ENCODE measurements around the gene PHF21A. TPM values are rescaled to one million over a fixed set of nuclear protein-coding genes. Genes with fewer than 3 reads are reported as not detected.

The PHF21A gene
- total and polyA plus RNA-seq, 10 of the 15 experiments (the other 5 are each of a cell fraction or from before 2014, with no cell fraction given): 2.6 to 37.2 (median 16.0) TPM

DNA sequence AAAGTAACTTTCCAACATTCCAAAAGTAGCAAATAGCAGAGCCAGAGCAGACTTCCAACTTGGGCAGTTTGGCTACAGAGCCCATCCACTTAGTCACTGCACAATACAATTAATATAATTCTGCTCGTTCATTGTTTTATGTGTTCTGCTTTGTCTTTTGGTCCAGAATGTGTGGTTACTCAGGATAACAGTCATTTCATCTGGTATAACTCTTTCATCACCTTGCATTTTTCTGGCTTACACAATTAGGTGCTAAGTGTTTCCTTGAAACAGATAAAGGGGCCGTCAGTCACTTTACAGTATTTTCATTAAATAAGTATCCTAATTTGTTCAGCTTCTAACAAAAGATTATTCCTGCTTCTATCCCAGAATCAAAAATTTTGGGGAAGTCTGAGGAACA is 111.6 kb downstream of the PHF21A start:
- no peaks in the 10 kb centered on the region for H3K79me2 ChIP-seq (ENCODE audit: control insufficient read depth, insufficient read depth, low read length)
- POLR2A ChIA-PET: no interaction called here
- no peak overlapping the region for H2AFZ ChIP-seq (ENCODE audit: control insufficient read depth, low read depth, low read length)
- H3K4me3 ChIP-seq: no peak overlapping the region
- no peak overlapping the region for H3K9ac ChIP-seq (ENCODE audit: control insufficient read depth, insufficient read depth, low read length)
- no peak overlapping the region for H3K4me2 ChIP-seq (ENCODE audit: control insufficient read depth, insufficient read depth)
- 85% methylated on average over 2 of the region's 2 CpGs for WGBS (ENCODE audit: insufficient coverage, insufficient replicate concordance, low lambda C conversion rate, missing lambda C conversion rate)
- CTCF ChIA-PET: interaction anchor here (1.2 kb wide), 1 partner anchor 45 kb away, joined by 3 read pairs; no protein-coding TSS in a partner anchor
- SMC1A ChIA-PET (ENCODE audit: uncharacterized antibody, unreplicated experiment): interaction anchor here (0.8 kb wide), 1 partner anchor 9 kb away, joined by 3 read pairs; no protein-coding TSS in a partner anchor
- intact Hi-C loops (cut with micrococcal nuclease; ENCODE audit: unreplicated experiment): loop anchor here (10.0 kb wide), 1 partner anchor 165 kb away; the partner anchor contains the start of gene CRY2
- FAIRE-seq: no peak
- H4K20me1 ChIP-seq (ENCODE audit: control insufficient read depth, insufficient read depth): no peaks in the 10 kb centered on the region
- in situ Hi-C loops (cut with MboI): no loop called here
- no peaks in the 10 kb centered on the region; a peak in 1 of 4 replicates for H3K36me3 ChIP-seq (ENCODE audit: control insufficient read depth in 2 of 2, insufficient read depth in 2 of 2, low read length in 1 of 2)
- H3K27me3 ChIP-seq (replicated peaks in 1 of 2; ENCODE audit: control insufficient read depth in 2 of 2, insufficient read depth in 2 of 2, low read length in 1 of 2): no peaks in the 10 kb centered on the region
- BruUV-seq (replicated peaks): no TSS peak
- TF ChIP-seq POLR2AphosphoS2 (IDR thresholded peaks at IDR 0.05; ENCODE audit: low read depth, low read length) (no peak), SREBF1 (IDR thresholded peaks at IDR 0.05; ENCODE audit: low read length) (no peak), CBX3 (IDR thresholded peaks at IDR 0.05; ENCODE audit: borderline replicate concordance, low read depth) (no peak), SMC3 (IDR thresholded peaks at IDR 0.05; ENCODE audit: borderline replicate concordance, low read length) (no peak), SIX5 (IDR thresholded peaks at IDR 0.05; ENCODE audit: low read depth, low read length, severe bottlenecking) (no peak), CREB1 (IDR thresholded peaks at IDR 0.05; ENCODE audit: low read depth) (no peak), YBX1 (IDR thresholded peaks at IDR 0.05) (no peak), KDM1A (IDR thresholded peaks at IDR 0.05; ENCODE audit: borderline replicate concordance) (no peak), NBN (IDR thresholded peaks at IDR 0.05) (no peak), TCF12 (IDR thresholded peaks at IDR 0.05; ENCODE audit: low read depth, low read length) (no peak)
- TF ChIP-seq, protein P1, sequence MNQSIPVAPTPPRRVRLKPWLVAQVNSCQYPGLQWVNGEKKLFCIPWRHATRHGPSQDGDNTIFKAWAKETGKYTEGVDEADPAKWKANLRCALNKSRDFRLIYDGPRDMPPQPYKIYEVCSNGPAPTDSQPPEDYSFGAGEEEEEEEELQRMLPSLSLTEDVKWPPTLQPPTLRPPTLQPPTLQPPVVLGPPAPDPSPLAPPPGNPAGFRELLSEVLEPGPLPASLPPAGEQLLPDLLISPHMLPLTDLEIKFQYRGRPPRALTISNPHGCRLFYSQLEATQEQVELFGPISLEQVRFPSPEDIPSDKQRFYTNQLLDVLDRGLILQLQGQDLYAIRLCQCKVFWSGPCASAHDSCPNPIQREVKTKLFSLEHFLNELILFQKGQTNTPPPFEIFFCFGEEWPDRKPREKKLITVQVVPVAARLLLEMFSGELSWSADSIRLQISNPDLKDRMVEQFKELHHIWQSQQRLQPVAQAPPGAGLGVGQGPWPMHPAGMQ (IDR thresholded peaks at IDR 0.05; ENCODE audit: borderline replicate concordance): no peak
- H3K9me3 ChIP-seq (replicated peaks; ENCODE audit: control insufficient read depth, insufficient read depth, low read length): no peaks in the 10 kb centered on the region
- H3K27ac ChIP-seq (ENCODE audit: control insufficient read depth, insufficient read depth): no peak overlapping the region
- no peak for ATAC-seq
- RAD21 ChIA-PET (ENCODE audit: unreplicated experiment): no interaction called here
- DNase-seq (ENCODE audit: low read depth, low spot score): no peak
- H3K4me1 ChIP-seq (ENCODE audit: control insufficient read depth, insufficient read depth, low read length): no peaks in the 10 kb centered on the region

Measured in GM12878 (cell line).